GM18909 (cell line): Measurements from ENCODE around the gene DDX41.

ENCODE experiments used
- ATAC-seq: cut with Tn5 transposase; IDR thresholded peaks from one replicate; pipeline ENCODE4 v1.9.1; 2021; ENCODE audit warnings: mild to moderate bottlenecking; ENCODE audit not compliant: unreplicated experiment, poor library complexity

The DDX41 gene

GRCh38 chr5:177471610-177472356 lies 45.0 kb downstream of the DDX41 start:
- ATAC-seq = no peak

DNA sequence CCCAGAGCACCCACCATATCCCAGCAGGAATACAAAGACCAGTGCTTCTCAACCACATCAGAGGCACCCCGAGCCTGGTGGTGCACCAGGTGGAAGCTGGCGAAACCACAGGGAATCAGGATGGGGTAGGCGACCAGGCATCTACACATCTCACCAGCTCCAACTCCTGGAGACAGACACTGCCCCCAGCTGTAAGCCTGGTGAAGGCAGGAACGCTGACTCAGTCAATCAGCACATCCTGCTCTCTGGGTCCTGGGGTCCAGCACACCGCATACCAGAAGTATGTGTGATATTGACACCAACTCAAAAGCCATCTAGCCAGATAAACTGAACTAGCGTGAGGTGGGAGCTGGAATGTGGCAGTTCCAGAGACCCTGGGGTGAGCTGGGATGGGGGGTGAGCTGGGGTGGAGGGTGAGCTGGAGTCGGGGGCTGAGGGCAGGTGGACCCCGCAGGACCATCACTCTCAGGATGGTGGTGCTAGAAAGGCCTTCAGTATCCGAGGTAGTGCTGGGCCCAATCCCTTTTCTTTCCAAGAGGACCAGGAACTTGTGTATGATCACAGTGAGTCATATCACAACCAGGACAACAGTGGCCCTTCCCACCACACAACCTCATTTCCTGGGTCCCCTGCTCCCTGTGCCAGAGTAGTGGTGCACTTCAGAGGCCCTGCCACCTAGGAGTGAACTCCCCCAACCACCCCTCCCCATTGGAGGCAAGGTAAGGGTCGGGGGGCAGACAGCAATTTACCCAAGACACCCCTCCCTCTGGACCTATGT lies 45.8 kb downstream of the DDX41 start:
- ATAC-seq = no peak

- no peak for ATAC-seq
Measured at GRCh38 chr5:177469750-177470525, 46.8 kb downstream of the DDX41 start.

DNA sequence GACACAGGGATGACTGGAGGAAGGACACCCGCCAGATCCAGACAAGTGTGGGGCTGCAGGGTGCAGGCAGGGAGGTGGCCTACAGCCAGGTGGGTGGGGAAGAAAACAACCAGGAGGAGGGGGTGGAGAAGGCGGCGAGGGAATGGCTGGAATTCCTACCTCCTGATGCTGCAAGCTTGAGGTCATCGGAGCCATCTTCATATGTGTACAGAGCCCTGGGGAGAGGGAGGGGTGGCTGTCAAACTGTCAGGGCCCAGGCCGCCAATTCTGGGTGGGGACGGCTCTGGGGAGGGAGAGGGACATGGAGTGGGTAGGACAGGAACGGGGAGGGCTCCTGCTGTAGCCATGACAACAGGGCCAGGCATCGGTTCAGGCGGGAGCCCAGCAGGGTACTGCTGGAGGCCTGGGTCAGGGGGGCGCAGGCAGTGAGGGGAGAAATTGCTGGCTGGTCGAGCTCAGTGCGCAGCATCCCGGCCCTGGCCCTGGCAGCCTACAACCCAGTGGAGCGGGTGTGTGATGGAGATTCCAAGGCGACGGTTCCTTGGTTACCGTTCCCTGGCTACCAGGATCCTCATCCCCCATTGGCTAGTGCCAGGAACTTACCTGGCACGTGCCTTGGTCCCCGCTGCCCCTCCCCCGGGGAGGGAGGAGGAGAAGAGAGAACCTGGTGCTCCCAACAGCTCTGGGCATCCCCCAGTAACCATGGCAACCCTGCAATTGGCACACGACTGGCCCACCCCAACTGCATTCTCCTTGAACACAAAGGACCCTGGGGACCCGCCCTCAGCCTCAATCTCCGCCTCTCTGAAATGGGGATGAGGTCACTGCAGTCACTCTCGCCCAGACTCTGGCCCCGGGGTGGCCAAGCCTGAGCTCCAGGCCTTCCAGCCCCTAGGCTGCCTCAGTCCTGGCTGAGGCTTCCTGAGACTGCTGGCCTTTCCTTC lies 47.8 kb downstream of the DDX41 start:
- no peak for ATAC-seq

DNA sequence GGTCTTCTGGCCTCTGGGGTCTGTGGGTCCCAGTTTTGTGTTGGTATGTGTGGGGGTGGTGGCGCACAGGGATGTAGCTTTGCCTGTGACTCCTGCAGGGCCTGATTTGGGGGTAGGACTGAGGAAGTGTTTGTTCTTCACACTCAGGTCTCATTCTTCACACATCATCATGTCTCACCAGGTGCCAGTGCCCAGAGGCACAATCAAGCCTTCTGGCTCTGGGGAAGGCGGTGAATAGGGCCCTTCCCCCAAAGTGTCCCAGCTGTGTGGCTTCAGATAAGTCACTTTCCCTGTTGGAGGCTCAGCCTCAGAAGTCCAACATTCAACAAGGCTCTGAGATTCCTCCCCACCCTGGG lies 48.5 kb downstream of the DDX41 start:
- ATAC-seq = no peak

GRCh38 chr5:177467436-177467835 lies 49.3 kb downstream of the DDX41 start:
- no peak for ATAC-seq

GRCh38 chr5:177466861-177467260 lies 49.9 kb downstream of the DDX41 start:
- no peak for ATAC-seq

DNA sequence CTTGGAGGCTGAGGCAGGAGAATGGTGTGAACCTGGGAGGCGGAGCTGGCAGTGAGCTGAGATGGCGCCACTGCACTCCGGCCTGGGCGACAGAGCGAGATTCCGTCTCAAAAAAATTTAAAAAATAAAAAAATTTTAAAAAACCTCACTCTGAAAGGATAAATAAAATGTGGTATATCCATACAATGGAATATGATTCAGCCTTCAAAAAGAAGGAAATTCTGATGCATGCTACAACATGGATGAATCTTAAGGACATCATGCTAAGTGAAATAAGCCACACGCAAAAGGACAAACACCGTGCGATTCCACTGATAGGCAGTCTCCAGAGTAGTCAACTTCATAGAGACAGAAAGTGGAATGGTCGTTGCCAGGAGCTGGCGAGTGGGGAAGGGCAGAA lies 51.7 kb downstream of the DDX41 start:
- ATAC-seq = no peak

DNA sequence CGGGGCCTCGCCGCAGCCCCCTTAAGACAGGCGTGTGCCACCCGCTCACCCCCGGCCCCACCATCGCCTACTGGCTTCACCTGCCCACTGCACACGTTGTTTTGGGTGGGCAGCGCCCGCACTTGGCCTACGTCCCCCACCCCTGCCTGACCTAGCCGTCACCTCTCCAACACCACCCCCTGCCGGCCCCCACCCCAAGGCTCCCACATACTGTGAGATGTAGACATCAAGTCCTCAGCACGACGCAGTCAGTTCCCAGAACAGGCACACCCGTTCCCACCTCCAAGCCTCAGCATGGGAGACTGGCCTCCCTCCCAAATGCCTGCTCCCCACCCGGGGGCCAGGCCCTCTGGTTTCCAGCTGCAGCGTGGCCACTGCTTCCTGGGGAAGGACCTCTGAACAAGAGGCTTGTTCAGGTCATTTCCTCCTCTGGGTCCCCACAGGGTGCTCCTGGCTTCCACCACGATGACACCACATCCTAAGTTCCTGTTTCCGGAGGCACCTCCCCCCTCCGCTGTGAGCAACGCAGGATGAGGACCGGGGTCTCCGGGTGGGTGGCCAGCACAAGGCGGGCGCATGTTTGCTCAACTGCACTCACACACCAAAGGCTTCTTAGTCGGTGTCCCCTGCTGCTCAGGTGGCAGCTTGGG lies 54.6 kb downstream of the DDX41 start:
- ATAC-seq = no peak
